WI38 (cell line): Measurements from ENCODE around the gene SAG.

ENCODE experiments used
- H3K4me3 ChIP-seq: 2 replicates; pipeline ENCODE4 v1.5.1; 2011; ENCODE audit warnings: low read depth, mild to moderate bottlenecking, control low read depth, low read length
- CTCF ChIP-seq: IDR thresholded peaks from 2 replicates; pipeline ENCODE4 v1.5.1; 2012; ENCODE audit warnings: low read depth, mild to moderate bottlenecking, control low read depth, low read length

The SAG gene

GRCh38 chr2:233354971-233355574, 47.5 kb downstream of the SAG start:
- H3K4me3 ChIP-seq = peak overlapping the region; percentile 78
- no peak for TF ChIP-seq CTCF

DNA sequence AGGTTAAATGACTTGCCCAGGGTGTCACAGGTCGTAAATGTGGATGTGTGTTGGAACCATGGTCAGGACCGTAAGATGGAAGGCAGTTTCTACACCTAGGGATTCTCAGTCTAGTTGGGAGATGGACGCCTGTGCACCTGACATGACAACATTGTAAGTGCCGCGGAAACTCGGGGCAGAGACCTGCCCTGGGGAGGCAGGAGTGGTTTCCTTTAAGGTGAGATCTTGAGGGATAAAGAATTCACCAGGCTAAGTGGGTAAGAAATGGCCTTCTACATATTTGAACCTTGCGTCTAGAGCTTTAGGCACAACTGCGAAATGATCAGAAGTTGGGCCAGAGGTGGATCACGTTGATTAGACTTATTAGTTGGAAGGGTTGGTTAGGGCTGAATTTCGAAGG, 48.3 kb downstream of the SAG start:
- no peak for TF ChIP-seq CTCF
- no peak overlapping the region for H3K4me3 ChIP-seq

GRCh38 chr2:233356546-233357308, 49.1 kb downstream of the SAG start:
- TF ChIP-seq CTCF = no peak
- H3K4me3 ChIP-seq = no peak overlapping the region

- TF ChIP-seq CTCF = no peak
- no peak overlapping the region for H3K4me3 ChIP-seq
Observed at GRCh38 chr2:233358335-233358734, 50.7 kb downstream of the SAG start.

DNA sequence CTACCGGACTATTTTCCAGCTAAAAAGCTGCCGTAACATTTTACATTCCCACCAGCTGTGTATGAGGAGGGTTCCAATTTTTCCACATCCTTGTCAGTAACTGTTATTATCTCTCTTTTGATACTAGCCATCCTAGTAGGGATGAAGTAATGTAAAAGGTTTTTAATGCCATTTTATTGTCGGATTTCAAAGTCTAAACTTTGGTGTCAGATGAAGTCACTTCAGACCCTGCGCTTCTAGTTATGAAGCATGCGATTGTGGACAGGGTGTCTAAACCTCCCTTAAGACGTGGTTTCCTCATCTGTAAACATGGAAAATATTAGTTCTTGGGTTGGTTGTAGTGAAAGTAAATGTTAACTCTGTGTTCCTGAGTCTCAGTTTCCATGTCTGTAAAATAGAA, 51.3 kb downstream of the SAG start:
- no peak overlapping the region for H3K4me3 ChIP-seq
- no peak for TF ChIP-seq CTCF

DNA sequence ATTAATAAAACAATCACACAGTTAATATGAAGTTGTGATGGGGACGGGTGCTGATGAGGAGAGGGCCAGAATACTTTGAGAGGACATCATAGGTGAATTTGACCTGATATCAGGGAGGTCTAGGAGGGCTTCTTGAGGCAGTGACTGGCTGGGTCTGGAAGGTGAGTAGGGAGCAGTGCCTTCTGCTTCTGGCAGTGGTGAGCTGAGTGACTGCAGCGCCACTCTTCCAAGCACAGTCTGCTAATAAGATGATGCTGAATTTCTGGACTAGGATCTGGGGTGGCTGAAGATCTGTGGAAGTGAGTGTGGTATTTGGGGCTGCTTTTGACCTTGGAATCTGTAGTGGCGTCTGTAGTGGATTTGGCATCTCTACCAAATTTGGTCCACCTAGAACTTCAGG, 52.2 kb downstream of the SAG start:
- no peak for TF ChIP-seq CTCF

DNA sequence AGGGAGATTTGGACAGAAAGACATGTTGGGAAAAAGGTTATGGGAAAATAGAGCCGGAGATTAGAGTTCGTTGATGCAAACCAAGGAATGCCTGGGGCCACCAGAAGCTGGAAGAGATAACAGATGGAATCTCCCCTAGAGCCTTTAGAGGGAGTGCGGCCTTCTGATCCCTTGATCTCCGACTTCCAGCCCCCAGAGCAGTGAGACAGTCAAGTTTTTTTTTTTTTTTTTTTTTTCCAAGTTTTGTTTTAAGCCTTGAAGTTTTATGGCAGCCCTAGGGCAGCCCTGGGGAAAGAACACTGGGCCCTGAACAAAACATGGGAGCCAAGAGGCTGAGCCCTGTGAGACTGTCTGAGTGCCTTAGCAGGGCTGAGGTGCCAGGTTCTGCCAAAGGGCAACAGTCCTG, 53.2 kb downstream of the SAG start:
- H3K4me3 ChIP-seq = no peak overlapping the region
- no peak for TF ChIP-seq CTCF

More for the DNA sequence above, 52.2 kb downstream of the SAG start:
- no peak overlapping the region for H3K4me3 ChIP-seq
